Non-pigmented ciliary epithelial cell (primary cell): ENCODE measurements around the gene ZNF792.
"Not testable (repeated sequence)": the region's sequence is repeated elsewhere in the genome, so short reads cannot be mapped to it uniquely, and the experiment has no call there.

Experiments used
- DNase-seq: peaks from one replicate; pipeline ENCODE4 v3.0.0-alpha.2; 2010; ENCODE audit warnings: low read depth

ZNF792 gene

GRCh38 chr19:34998777-34999497 is 34.9 kb upstream of the ZNF792 start:
- no peak for DNase-seq

DNA sequence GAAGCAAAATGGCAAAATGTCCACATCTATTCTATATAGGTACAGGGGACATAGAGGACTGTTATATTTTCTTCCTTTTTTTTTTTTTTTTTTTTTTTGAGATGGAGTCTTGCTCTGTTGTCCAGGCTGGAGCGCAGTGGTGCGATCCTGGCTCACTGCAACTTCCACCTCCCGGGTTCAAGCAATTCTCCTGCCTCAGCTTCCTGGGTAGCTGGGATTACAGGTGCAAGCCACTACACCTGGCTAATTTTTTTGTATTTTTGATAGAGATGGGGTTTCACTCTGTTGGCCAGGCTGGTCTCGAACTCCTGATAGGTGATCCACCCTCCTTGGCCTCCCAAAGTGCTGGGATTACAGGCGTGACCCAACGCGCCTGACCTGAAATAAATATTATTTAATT is 34.2 kb upstream of the ZNF792 start:
- DNase-seq: not testable (repeated sequence)

DNA sequence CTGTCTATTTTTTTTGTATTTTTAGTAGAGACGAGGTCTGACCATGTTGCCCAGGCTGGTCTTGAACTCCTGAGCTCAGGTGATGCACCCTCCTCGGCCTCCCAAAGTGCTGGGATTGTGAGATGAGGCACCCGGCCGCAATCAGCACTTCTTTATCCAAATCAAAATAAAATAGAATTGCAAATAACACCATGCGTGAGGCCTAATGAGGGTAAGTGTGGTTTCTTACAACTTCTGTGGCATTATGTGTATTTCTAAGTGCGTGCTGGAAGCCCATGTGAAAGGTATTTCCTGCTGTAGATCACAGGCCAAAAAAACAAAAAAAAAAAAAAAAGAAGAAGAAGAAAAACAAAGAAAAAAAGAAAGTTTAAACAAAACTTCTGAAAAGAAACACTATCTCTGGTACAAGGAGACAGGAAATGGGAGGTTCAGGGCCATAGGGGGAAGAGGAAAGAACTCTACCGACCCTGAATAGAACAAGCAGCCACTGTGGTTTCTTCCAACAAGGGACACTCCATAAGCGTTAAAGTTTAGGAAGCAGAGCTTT is 33.1 kb upstream of the ZNF792 start:
- no peak for DNase-seq

DNA sequence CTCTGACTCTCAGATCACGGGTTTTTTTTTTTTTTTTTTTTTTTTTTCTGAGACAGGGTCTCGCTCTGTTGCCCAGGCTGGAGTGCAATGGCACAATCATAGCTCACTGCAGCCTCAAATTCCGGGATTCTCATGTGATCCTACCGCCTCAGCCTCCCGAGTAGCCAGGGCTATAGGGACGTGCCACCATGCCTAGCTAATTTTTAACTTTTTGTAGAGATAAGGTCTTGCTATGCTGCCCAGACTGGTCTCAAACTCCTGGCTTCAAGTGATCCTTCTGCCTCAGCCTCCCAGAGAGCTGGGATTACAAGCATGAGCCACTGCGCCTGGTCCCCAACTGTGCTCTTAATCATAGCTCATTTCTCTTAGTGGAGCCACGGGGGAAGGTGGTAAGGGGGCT is 31.5 kb upstream of the ZNF792 start:
- DNase-seq: no peak

DNA sequence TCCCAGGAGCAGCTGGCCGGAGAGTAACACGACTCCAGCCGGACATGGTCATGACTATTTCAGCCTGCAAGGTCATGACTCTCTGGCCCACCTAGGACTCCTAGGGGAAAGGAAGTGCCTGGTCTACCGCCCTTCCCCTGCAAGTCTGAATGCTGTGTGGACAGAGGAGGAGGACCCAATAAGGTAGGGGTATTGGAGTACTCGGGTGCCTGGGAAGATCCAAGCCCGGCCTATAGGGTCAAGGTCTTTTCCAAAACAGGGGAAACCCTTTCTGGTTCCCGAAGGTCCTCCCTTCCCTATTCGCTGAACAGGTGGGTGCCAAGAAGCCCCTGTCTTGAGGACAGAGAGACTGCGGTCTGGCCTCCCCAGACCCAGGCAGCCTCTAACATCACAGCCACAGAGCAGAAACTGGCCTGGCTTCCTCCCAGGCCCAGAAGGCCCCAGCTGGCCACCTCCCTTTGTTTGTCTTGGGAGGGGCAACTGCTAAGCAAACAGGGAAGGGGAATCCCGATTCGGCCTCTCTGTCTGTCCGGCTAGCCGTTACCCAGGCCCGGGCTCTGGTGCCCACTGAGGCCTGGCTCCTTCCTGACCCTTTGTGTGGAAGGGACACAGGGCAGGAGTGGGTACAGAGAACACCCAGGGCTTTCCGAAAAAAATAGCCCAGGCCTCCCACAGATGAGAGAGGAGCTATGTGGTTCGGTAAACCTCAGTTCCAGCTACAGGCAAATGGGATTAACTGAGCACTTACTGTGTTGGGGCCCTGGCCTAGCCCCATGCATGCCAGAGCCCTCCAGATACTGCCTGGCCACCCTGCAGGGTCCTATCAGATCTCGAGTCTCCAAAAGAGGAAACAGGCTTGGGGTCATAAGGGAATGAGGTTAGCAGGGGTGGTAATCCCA is 30.9 kb upstream of the ZNF792 start:
- DNase-seq: no peak

DNA sequence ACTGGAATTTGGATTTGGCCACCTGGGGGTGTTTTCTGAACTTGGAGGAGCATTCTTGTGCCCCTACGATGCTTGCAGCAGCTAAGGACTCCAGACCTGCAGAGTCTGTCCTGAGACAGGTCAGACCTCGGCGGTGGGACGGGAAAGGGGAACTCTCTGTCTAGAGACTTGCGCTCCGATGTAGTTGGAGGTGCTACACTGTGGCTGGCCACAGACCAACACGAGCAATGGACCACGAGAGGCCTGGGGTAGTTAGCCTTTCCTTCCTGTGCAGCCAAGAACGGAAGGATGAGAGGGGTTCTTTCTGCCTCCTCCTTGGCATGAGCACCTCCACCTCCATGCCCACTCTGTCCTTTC is 30.2 kb upstream of the ZNF792 start:
- no peak for DNase-seq

DNA sequence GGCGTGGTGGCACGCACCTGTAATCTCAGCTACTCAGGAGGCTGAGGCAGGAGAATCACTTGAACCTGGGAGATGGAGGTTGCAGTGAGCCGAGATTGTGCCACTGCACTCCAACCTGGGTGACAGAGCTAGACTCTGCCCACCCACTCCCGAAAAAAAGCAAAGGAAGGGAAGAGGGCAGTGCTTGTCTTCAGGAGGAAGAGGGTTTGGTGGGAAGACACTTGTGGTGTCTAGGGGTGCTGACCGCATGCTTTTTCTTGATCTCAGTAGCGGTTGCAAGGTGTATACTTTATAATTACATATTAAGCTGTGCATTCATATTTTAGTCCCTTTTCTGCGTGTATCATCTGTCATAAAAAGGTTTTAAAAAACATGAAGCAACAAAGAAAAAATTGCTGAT is 28.6 kb upstream of the ZNF792 start:
- DNase-seq: not testable (repeated sequence)

DNA sequence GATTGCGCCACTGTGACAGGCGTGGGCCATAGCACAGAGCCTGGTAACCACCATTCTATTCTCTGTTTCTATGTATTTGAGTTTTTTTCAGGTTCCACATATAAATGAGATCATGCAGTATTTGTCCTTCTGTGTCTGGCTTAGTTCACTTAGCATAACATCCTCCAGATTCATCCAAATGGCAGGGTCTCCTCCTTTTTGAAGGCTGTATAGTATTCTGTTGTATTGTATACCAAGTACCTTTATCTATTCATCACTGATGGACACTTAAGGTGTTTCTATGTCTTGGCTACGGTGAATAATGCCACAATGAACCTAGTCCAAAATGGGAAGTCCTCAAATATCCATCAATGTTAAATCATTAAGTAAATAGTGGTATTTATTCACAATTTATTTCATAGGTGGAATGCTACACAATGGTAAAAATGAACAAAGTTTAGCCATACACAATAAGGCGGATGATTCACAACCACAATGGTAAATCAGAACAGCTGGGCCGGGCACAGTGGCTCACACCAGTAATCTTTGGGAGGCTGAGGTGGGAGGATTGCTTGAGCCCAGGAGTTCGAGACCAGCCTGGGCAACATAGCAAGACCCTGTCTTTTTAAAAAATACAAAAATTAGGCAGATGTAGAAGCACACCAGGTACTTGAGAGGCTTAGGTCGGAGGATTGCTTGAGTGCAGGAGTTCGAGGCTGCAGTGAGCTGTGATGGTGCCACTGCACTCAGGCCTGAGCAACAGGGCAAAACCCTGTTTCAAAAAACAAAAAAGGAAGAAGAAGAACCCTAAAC is 27.7 kb upstream of the ZNF792 start:
- no peak for DNase-seq

GRCh38 chr19:34990578-34991192 is 26.7 kb upstream of the ZNF792 start:
- DNase-seq: no peak

DNA sequence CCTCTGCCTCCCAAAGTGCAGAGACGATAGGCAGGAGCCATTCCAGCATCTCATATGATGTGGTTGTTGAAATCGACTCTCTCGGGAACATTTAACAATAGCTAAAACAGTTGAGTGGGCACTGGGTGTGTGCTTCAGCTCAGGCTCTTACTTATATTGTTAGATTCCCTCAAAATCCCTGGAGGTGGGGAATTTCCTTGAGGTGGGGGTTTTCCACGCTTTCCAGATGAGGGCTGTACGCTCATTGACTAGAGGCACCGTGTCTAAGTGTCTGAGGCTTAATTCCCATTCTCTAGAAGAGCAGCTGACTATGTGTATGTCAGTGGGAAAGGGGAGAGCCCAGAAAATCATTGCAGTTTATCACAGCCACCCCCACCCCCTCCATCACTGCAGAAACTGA is 25.3 kb upstream of the ZNF792 start:
- DNase-seq: no peak

DNA sequence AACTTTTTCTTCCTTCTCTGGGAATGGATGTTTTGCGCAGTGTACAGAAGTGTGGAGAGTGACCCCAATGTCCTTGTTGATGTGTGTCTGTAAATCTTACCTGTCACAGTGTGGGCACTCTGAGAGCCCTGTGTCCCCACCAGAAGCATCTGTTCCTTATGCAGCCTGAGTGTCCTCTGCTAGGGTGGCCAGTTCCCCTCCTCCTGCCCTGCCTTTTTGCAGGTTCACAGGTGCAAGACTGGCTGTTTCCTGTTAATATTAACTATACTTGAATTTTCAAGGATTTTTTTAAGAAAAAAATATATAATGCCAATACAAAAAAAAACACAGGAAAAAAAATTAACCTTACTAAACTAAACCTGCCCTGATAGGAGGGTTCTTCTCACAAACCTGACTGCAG is 24.1 kb upstream of the ZNF792 start:
- no peak for DNase-seq

- no peak for DNase-seq
Measured at GRCh38 chr19:34985249-34986022, 21.4 kb upstream of the ZNF792 start.

GRCh38 chr19:34984287-34984686 is 20.3 kb upstream of the ZNF792 start:
- DNase-seq: no peak

GRCh38 chr19:34983786-34984185 is 19.8 kb upstream of the ZNF792 start:
- DNase-seq: no peak

DNA sequence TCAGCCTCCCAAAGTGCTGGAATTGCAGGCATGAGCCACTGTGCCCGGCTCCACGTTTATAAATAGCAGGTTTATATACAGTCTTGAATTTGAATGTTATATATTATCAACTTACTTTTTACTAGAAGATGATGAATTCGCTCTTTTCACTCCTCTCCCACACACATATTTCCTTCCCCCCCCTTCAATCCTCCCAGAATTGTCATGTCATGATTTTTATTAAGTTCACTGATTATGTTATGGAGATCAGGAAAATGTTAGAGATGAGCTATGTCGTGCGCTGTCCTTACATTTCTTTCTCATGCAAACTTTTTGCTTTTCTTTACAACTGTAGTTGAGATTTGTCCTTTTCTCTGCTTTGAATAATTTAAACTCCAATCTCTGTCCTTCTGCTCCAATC is 18.2 kb upstream of the ZNF792 start:
- no peak for DNase-seq

DNA sequence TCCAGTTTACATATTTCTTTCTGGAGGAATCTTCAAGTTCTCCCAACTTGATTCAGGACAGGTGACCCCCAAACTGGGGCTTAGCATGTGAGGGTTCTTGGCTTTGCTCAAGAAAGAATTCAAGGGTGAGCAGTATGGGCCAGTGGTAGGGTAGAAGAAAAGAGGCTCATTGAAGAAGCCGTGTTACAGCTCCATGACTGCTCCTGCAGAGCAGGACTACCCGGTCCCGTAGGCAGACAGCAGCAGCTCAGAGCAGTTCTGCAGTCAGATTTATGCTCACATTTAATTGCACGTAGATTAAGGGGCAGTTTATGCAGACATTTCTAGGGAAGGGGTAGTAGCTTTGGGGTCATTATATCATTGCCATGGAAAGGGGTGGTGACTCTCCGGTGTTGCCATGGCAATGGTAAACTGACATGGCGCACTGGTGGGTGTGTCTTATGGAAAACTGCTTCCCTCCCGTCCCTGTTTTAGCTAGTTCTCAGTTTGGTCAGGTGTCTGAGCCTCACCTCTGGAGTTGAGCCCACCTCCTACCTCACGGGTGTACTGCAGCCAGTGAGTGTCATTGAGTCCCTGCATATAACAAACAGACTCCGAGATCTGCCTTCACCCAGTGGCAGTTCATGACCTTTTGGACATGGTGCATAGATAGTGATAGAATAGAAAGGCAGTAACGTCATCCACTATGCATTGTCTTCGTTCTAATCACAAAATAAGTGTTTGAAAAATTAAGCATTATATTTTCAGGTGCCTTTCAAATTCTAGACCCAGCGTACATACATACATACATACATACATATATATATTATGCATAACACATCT is 16.0 kb upstream of the ZNF792 start:
- no peak for DNase-seq

- no peak for DNase-seq
Measured at GRCh38 chr19:34976611-34977010, 12.6 kb upstream of the ZNF792 start.

- DNase-seq: no peak
Measured at GRCh38 chr19:34975056-34975455, 11.0 kb upstream of the ZNF792 start.

DNA sequence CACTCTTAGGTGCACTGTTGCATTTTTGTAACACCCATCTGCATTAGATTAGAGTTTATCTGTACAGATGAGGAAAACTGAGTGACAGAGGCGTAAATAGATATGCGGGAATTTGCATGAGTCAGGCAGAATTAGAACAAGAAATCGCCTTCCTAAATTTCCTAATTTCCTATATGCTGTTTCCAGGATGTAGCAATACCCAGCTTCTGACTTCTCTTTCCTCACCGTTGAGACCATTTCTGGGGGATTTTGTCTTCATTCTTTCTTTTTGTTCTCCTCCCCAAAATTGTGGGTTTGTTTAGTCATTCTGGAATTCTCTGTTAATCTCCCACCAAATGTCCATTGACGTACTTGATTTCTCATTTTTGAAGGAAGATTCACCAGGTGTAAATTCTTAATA is 10.6 kb upstream of the ZNF792 start:
- DNase-seq: no peak

- no peak for DNase-seq
Measured at GRCh38 chr19:34972163-34972705, 8.2 kb upstream of the ZNF792 start.
